NCI-H774 (cell line): ENCODE results near the gene ZBTB20.
"Not testable (repeated sequence)": the region's sequence is repeated elsewhere in the genome, so short reads cannot be mapped to it uniquely, and the experiment has no call there.

ENCODE experiments used
- DNase-seq: peaks from one replicate; lab custom pipeline; 2025; lab: John Stamatoyannopoulos, UW

The ZBTB20 gene

DNA sequence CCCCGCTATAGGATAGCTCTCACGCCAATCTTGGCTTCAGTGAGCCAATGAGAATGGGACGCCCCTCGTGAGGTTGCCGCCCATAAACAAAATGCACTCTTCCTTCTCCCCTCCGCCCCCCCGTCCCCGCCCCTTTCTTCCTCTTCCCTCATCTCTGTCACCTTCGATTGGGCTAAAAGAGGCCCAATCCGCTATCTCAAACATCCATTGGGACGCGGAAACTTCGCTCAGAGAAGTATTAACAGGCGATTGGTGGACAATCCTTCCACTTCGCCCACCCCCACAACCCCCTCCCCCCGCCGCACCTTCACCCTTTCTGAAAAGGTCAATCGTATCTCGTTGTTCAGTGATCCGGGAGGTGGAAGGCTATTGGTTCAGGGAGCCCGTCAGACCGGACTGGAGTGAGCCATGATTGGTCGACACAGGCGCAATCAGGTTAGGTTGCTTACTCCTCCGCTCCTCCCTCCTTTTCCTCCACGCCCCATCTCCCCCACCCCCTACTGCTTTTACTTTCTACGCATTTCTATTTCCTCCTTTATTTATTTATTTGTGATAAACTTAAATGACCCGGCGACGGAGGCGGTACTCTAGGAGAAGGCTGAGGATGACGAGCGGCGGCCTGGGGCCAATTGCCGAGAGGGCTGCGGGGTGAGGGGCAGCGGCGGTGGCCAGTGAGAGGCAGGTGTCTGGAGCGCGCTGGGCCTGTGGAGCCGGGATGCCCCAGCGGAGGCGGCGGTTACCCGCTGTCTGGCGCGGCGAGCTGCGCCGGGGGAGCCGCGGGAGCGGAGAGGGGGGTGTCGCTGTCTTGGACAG, 447 bp upstream of the ZBTB20 start:
- DNase-seq, result peak; percentile 99

DNA sequence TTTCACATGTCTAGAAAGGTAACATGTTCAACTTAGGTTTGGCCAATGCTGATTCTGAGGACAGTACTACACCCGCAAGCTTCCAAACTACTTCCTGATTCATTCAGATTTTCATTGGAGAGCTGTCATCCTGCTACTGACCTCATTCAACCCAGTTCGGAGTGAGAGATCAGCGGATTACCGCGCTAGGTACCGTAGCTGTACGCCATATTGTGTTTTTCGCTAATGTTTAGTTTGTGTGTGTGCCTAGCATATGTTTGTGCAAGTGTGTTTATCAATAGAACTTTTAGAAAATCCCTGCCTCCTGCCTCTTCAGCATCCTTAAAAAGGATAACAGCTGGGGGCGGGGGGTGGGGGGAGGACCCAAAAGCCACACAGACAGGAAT, 1.1 kb downstream of the ZBTB20 start:
- peak; percentile 33 for DNase-seq

DNA sequence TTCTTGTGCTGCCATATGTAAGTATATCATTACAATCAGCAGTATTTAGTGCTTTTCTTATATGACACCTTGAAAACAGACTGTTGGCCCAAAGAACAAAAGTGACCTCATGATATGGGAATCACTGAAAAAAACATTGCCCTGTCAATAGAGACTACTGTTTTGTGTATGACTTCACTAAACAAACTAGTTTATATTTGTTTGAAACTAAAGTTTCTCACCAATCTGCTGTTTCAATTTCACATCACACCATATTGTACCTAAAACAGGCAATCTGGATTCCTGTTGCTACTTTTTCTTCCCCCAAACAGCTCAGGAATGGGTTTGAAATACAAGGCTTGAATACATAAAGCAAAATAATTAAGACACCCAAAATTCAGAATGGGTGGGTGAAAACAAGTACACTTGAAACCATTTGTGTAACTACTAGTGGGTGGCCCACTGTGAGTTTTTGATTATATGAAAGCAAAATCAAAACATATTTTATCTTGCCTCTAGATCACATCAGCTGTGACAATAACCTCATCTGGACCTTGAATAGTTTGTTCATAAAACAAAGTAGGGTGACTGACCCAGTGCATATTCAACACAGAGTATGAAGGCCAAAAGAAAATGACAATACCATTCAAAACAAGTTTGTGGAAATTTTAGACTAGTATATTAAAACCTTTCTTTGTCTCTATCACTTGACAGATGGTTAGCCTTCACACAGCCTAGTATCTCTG, 5.9 kb downstream of the ZBTB20 start:
- no peak for DNase-seq

DNA sequence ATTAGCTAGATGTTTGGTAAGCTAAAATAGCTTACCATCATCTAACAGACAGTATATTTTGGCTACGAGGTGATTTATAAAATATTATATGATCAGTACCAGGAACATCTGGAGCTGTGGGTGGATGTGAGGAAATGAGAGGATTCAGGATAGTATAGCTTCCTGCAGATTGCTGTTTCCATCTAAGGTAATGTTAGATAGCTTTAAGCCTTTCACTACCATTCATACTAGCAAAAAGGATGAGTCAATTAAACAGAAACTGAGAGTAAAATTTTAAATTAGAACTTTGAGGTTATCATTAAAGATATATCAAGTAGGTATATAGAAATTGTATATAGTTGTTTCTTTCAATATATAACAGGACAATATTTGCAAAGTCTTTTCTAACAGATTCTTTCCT, 8.0 kb downstream of the ZBTB20 start:
- no peak for DNase-seq

DNA sequence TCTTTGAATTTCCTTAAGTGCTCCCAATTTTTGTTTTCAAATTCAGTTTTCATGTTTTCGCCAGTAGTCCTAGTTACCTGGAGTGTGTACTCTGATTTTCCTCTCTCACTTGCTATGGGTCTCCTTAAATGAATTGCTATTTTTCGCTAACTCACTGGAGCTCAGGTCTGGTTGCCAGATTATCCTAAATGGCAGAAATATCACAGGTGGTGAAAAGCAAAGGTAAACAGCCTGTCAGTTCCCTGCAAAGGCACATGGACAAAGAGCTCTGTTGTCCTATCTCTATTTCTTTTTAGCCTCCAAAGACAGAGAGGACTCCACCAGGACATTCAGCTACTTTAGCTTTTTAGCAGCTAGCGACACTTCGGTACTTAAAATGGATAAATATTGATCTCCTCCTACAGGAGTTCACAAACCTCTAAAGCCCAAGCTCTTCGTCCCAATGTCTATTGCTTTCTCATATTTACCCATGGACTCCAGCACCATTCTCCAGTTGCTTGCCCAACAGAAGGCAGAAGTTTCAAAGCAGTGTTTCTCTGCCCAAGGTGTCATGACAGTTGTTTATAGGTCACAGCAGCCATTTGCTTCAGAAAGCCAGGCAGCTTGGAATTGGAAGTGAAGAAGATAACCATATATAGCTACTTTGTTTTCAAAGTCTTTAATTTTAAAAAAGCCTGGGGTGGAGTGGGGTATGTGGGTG, 12.3 kb downstream of the ZBTB20 start:
- no peak for DNase-seq

DNA sequence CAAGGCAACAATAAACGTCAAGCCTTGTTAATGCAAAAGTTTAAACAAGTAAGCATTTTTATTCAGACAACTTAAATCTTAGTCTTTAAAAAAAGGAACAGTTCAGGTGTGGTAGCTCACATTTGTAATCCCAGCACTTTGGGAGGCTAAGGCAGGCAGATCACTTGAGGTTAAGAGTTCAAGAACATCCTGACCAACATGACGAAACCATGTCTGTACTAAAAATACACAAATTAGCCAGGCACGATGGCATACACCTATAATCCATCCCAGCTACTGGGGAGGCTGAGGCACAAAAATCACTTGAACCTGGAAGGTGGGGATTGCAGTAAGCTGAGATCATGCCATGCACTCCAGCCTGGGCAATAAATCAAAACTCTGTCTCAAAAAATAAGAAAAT, 19.9 kb downstream of the ZBTB20 start:
- no peak for DNase-seq

DNA sequence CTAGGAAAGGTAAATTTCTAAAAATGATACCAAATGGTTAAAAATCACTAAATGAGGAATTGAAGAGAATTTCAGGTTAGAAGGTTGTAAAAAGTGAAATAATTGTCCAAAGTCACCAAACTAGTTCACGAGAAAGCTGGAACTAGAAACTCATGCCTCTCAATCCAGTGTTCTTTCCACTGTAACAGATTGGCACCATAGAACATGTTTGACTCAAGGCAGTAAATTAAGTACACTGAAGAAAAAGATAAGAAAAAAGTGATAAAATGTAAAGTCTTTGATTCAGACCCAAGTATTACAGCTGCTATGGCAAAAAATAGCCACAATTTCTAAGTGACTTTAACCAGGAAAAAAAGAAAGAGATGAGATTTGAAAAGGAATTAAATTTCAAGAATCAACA, 26.5 kb downstream of the ZBTB20 start:
- no peak for DNase-seq

DNA sequence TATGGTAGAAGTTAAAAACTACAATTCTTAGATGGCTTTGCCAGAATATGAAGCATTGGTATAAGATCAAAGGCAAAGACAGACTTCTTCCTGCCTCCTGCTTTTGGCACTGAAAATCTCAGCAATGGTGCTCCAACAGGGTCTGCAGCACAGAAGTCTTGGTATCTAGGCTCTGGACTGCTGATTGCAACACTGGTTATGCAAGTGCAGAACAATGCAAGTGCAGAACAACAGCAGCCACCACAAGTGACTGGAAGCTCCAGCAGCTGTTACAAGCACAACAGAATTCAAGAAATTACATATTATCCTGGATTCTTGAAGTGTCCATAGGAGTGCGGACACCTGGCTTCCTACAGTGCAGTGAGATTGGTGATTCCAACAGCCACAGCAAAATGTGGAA, 33.7 kb downstream of the ZBTB20 start:
- no peak for DNase-seq

DNA sequence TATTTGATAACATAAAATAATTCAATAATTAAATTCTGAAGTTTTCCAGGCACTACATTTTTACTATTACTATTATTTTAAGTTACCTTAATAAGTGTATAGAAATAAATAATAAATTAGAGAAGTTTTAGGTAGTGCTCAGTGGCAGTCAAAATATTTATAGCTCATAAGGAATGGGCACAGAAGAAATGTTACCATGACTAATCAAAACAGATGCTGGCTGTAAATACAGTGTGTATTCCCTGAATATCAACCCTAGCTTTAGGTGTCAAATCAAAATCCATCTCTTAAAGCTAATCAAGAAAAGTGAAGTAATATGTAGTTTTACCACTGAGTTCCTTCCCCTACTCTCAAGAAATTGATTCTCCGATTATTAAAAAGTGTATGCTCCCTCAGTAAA, 35.5 kb downstream of the ZBTB20 start:
- no peak for DNase-seq

DNA sequence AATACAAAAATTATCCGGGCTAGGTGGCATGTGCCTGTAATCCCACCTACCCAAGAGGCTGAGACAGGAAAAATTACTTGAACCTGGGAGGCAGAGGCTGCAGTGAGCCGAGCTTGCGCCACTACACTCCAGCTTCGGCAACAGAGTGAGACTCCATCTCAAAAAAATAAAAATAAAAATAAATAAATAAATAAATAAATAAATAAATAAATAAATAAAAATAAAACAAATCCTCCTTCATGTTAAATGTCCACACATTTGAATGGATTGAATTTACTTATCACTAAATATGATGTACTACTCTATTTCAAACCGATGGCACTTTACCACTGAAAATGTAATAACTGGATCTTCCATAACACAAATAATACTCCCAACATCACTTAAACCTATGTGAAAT, 36.3 kb downstream of the ZBTB20 start:
- DNase-seq, result no peak

DNA sequence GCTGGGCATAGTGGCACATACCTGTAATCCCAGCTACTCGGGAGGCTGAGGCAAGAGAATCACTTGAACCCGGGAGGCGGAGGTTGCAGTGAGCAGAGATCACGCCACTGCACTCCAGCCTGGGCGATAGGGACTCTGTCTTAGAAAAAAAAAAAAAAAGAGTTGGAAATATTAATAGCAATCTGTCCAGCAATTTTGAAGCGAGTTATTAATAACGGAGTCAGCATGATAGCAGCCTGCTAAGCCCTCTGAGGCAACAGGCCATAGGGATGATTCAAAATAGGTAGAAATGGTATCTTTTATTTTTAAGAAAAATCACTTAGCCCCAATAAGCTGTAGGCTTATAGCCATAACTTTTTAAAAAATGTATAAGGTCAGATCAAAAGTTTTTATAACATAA, 37.0 kb downstream of the ZBTB20 start:
- DNase-seq, result not testable (repeated sequence)

DNA sequence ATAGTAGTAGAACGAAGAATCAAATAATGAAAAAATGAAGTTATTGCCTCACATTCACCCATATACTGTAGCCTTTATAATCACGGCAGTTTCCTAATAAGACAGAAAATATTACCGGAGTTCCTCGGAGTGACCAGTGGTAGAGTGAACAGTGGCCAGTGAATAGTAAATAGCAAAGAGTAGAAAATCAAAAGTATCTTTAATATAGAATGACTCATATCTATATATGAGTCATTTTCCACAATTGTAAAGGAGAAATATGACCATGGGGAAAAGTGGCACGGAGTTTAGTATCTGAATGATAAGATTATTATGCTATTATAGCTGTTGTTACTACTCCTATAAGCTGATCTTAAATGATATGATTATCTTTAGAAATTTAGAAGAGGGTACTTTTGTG, 38.5 kb downstream of the ZBTB20 start:
- DNase-seq, result no peak

DNA sequence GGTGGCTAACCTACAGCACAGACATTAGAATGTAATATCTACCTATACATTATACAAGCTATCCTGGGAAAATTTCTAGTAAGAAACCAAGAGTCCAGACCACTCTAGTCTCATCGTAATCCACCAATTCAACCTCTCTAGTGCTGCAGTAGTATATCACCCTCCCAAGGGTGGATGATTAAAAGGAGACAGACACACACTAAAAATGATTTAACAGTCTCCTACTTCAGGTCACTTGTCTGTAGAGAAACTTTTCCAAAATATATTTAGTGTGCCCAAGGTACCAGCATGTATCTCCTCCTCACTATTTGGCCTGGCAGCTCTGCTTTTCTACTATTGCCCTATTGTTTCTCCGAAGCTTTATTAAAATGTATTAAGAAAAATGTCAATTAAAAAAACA, 45.0 kb downstream of the ZBTB20 start:
- no peak for DNase-seq

DNA sequence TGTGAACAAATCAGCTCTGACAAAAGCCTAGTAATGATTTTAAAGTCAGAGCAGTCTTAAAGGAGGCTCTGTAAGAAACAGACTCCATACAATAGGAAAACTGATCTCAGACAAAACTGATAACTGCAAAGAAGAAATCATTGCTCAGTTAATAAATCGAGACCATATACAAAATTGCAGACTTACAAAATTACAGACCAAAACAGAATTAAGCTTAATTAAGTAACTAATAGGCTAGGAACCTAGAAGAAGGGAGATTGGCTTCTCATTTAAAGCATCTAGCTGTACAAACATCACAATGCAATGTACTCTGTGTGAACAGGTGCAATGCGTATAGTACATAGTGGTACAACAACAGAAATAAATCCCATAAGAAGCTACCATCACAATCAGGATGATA, 46.3 kb downstream of the ZBTB20 start:
- peak; percentile 21 for DNase-seq

DNA sequence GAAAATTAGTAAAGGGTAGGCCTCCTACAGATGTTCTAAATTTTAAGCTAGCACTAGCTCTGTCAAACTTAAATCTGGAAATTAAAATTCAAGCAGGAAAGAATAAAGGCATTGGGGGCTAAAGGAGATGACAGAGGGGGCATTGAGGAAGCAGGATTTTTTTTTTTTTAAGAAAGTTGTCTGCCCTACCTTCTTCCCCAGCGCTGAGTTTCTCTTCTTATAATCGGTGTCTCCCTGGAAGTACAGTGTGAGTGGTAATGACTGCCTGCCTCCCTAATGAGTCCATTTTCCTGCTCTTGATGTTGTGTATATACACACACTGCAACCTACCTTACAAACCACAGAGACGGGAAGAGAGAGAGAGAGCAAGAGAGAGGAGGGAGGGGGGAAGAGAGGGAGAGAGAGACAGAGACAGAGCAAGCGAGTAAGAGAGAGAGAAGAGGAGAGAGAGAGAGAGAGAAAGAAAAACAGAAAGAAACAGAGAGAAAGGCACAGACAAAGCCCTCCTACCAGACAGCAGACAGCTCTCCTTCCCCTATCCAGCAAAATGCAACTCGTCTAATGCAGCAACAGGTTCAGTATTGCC, 47.0 kb downstream of the ZBTB20 start:
- DNase-seq, result peak; percentile 67

DNA sequence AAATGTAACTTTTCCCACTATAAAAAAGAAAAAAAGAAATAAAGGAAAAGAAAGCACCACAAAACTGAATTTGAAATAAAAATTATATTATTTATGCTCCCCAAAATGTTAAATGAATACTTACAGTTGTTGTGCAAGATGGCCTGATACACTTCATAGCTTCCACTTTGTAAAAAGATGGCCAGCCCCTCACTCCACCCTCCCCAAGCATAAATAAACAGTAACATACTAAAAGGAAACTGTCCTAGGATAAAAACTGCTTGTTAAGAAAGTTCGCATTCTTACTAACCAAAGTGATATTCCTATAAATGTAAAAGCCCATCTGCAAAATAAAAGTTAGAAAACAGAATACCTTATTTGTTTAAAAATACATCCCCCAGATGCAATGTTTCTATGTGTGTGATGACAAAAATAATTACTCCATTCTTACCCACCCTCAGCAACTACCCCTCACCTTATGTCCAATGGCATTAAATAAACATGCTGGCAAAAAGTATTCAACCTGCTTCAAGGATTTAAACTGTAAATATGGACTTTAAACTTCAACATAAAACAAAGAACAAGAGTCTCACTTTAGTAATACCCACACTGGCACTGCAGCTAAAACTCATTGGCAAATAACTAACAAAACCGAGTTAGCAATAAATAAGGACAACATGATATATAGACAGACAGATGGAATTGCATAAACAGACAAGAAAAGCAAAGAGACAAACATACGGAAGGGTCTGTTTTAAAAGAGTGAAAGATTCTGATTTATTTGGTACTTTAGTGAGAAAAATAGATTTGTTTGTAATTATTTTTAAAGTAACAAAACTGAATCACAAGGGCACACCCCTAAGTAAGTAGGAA, 47.7 kb downstream of the ZBTB20 start:
- DNase-seq, result no peak

DNA sequence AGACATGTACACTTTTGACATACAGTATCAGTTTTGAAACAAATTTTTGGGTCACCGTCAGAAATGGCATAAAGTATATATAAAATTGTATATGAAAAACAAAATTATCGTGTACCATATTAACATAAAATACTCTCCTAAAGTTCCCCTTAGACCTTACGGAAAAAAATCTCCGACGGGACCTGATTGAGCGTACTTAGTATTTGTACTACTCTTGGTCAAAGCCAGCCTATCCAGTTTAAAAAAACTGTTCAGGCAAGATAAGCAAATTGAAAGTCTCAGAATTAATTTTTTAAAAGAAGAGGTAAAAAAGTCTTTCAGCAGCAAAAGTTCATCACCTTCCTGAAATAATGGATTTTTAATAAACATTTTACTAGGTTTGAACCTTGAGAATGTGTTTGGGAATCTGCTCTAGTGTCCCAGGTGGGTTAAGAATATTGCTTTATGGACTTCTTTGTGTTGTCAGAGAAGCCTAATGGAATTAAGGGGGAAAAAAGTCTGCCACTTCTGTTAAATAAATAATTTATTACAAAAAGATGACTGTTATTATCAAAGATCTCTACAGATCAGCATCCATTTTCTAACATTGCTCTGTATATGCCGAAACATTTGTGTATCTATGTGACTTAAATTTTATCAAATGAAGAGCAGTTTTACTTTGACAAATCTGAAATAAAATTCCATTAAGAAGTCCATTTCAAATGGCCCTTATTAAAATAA, 48.6 kb downstream of the ZBTB20 start:
- DNase-seq, result no peak

DNA sequence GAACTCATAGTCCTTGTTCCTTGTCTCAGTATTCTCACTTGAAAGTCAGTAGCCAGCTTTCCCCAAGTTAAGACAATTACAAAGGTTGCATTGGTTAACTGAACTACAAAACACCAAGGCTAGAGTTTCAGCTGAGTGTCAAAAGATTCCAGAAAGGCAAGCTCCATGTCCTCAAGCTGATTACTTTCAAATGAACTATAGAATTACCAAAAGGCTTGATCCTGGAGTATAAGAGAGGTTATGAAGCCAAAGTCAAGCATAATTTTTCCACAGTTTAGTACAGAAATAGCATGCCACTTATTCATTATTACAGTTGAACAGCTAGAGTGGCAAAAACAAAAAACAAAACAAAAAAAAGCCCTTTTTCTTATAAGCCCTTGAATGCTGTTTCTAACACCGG, 51.9 kb downstream of the ZBTB20 start:
- DNase-seq, result no peak

DNA sequence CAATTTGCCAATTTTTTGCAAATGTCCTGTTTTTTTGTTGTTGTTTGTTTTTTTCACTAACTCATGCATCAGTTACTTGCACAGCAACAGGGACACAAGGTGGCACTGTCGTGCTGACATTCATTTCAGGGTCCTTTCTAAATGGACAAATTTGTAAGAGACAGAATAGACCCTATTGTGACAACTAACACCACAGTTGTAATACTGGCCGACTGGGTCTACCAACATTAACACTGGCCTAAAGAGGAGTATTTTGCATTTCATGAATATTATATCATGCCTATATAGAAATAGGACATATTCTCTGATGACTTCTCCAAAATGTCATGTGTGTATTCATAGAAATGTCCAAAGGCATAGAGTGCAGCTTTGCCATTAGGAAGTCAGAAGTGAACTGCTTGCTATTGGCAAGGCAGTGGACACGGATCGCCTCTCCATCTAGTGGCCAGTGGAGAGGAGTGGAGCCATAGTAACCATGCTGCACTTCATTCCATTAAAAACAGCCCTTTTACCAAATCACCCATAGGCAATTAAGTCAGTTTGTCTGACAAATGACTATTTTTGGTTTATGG, 54.8 kb downstream of the ZBTB20 start:
- peak; percentile 23 for DNase-seq

DNA sequence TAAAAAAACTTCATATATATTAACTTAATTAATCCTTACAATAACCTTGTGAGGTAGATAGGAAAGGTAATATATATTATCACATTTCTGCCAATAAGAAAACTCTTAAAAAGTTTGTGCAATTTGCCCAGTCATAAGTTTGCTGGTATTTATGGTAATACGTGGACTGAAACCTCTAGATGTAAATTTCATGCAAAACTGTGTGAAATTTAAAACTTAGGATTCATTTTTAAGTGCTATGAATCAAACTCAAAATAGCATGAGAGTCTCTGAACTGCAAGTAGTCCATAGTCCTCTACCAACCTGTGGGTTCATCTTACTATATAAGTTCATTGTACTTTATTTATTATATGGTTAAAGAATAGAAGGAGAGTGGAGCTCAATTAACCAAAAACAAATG, 56.4 kb downstream of the ZBTB20 start:
- no peak for DNase-seq

DNA sequence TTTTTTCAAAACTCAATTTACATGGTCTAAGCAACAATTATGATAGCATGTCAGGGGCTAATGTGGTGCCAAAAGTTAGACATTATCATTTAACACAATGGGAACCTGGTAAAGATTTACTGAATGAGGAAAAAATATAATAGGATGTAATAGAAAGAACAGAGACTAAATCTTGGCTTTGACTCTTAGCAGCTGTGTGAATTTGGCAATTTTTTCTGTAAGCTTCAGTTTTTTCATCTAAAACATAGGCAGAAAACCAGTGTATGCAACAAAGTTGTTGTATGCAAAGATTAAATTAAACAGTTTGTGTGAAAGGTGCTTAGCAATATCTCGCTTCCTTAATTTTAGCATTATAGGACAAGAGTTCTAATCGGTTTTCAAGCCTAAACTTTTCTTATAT, 57.6 kb downstream of the ZBTB20 start:
- DNase-seq, result no peak
